Measurements from ENCODE around the gene FHIP2A.

The FHIP2A gene

GRCh38 chr10:114849674-114850073, 28.1 kb downstream of the FHIP2A start:
- no peaks in the 10 kb centered on the region for H3K4me1 ChIP-seq (ENCODE audit: control insufficient read depth, insufficient read depth, low read length)
- H3K27ac ChIP-seq (ENCODE audit: extremely low read depth, low read depth, low read length) = no peak overlapping the region
- ChIA-PET CTCF (no interaction called here), POLR2A (no interaction called here)
- no peak for TF ChIP-seq GLI2 (tag by site-specific recombination; IDR thresholded peaks at IDR 0.05; ENCODE audit: borderline replicate concordance, low read depth)
- no peak for TF ChIP-seq ZNF16 (tag by site-specific recombination; IDR thresholded peaks at IDR 0.05; ENCODE audit: low read depth)
- TF ChIP-seq ZSCAN16 (tag by site-specific recombination; IDR thresholded peaks at IDR 0.05) = no peak
- no peak for TF ChIP-seq ZNF18 (tag by site-specific recombination; IDR thresholded peaks at IDR 0.05)
- TF ChIP-seq ZNF214 (tag by site-specific recombination; IDR thresholded peaks at IDR 0.05; ENCODE audit: borderline replicate concordance) = no peak
- TF ChIP-seq ZNF26 (tag by site-specific recombination; IDR thresholded peaks at IDR 0.05) = no peak
- no peak for TF ChIP-seq ZNF658 (tag by site-specific recombination; IDR thresholded peaks at IDR 0.05)
- TF ChIP-seq ZNF561 (tag by site-specific recombination; IDR thresholded peaks at IDR 0.05; ENCODE audit: borderline replicate concordance) = no peak
- no peak for TF ChIP-seq ZBTB7A (tag by site-specific recombination; IDR thresholded peaks at IDR 0.05; ENCODE audit: low read depth)
- TF ChIP-seq WT1 (tag by site-specific recombination; IDR thresholded peaks at IDR 0.05) = no peak
- no peak overlapping the region for H3K4me3 ChIP-seq (ENCODE audit: low read depth, low read length)
- no peaks in the 10 kb centered on the region for H3K9me3 ChIP-seq (ENCODE audit: control insufficient read depth, insufficient read depth, low read depth, low read length)
- peaks cover 61 to 82% of the 10 kb centered on the region in 2 experiments for H3K36me3 ChIP-seq (ENCODE audit: control insufficient read depth in 2 of 2, insufficient read depth in 1 of 2, low read length in 2 of 2)

GRCh38 chr10:114850126-114850525, 28.5 kb downstream of the FHIP2A start:
- POLR2A ChIA-PET = no interaction called here
- Histone ChIP-seq H3K4me1 (ENCODE audit: control insufficient read depth, insufficient read depth, low read length) (no peaks in the 10 kb centered on the region), H3K36me3 (ENCODE audit: control insufficient read depth in 2 of 2, insufficient read depth in 1 of 2, low read length in 2 of 2) (peaks cover 63 to 78% of the 10 kb centered on the region in 2 experiments), H3K9me3 (ENCODE audit: control insufficient read depth, insufficient read depth, low read depth, low read length) (no peaks in the 10 kb centered on the region), H3K4me3 (ENCODE audit: low read depth, low read length) (no peak overlapping the region), H3K27ac (ENCODE audit: extremely low read depth, low read depth, low read length) (no peak overlapping the region)
- CTCF ChIA-PET = interaction anchor here (0.6 kb wide), 1 partner anchor 346 kb away, joined by 4 read pairs; no protein-coding TSS in a partner anchor
- TF ChIP-seq ZNF391 (tag by site-specific recombination; IDR thresholded peaks at IDR 0.05; ENCODE audit: borderline replicate concordance, low read depth) (no peak), TCF7L2 (IDR thresholded peaks at IDR 0.05; ENCODE audit: borderline replicate concordance, low read depth, low read length) (no peak), ZNF670 (tag by site-specific recombination; IDR thresholded peaks at IDR 0.05; ENCODE audit: low read depth) (no peak)

GRCh38 chr10:114851336-114851735, 29.8 kb downstream of the FHIP2A start:
- H3K27ac ChIP-seq (ENCODE audit: extremely low read depth, low read depth, low read length) = no peak overlapping the region
- H3K4me3 ChIP-seq (ENCODE audit: low read depth, low read length) = no peak overlapping the region
- ChIA-PET CTCF (no interaction called here), POLR2A (no interaction called here)
- no peaks in the 10 kb centered on the region for H3K9me3 ChIP-seq (ENCODE audit: control insufficient read depth, insufficient read depth, low read depth, low read length)
- no peaks in the 10 kb centered on the region for H3K4me1 ChIP-seq (ENCODE audit: control insufficient read depth, insufficient read depth, low read length)
- H3K36me3 ChIP-seq (ENCODE audit: control insufficient read depth in 2 of 2, insufficient read depth in 1 of 2, low read length in 2 of 2) = peaks cover 65 to 73% of the 10 kb centered on the region in 2 experiments
- TF ChIP-seq ZNF133 (tag by site-specific recombination; IDR thresholded peaks at IDR 0.05) (no peak), ZNF248 (tag by site-specific recombination; IDR thresholded peaks at IDR 0.05) (no peak), ZFP3 (tag by site-specific recombination; IDR thresholded peaks at IDR 0.05; ENCODE audit: low read depth) (no peak), ZBTB7A (tag by site-specific recombination; IDR thresholded peaks at IDR 0.05; ENCODE audit: low read depth) (no peak), ZNF555 (tag by site-specific recombination; conservative IDR thresholded peaks at IDR 0.05) (no peak), ZNF629 (tag by site-specific recombination; IDR thresholded peaks at IDR 0.05) (no peak), ZSCAN23 (tag by site-specific recombination; IDR thresholded peaks at IDR 0.05) (no peak), AEBP2 (tag by site-specific recombination; IDR thresholded peaks at IDR 0.05; ENCODE audit: borderline replicate concordance) (no peak), SETDB1 (IDR thresholded peaks at IDR 0.05; ENCODE audit: insufficient read length, low read length) (no peak), ZNF600 (tag by site-specific recombination; IDR thresholded peaks at IDR 0.05) (no peak), ZNF19 (tag by site-specific recombination; IDR thresholded peaks at IDR 0.05; ENCODE audit: low read depth) (no peak), ZNF404 (tag by site-specific recombination; IDR thresholded peaks at IDR 0.05) (no peak), ZNF394 (tag by site-specific recombination; IDR thresholded peaks at IDR 0.05; ENCODE audit: borderline replicate concordance) (no peak), ZNF23 (tag by site-specific recombination; IDR thresholded peaks at IDR 0.05; ENCODE audit: borderline replicate concordance) (no peak), HOXA7 (CRISPR knock-in tag; IDR thresholded peaks at IDR 0.05; ENCODE audit: borderline replicate concordance) (no peak), ZBTB8A (tag by site-specific recombination; IDR thresholded peaks at IDR 0.05) (no peak), ZNF544 (tag by site-specific recombination; IDR thresholded peaks at IDR 0.05) (no peak)

All from HEK293 (cell line).